Measurements from ENCODE around the gene MAST2.

MAST2 gene

GRCh38 chr1:45859221-45859620 is 55.8 kb downstream of the MAST2 start:
- DNase-seq, result no peak

- no peak for DNase-seq
Observed at GRCh38 chr1:45862008-45862407, 58.6 kb downstream of the MAST2 start.

- DNase-seq, result no peak
Observed at GRCh38 chr1:45863218-45863617, 59.8 kb downstream of the MAST2 start.

GRCh38 chr1:45864167-45865106 is 61.0 kb downstream of the MAST2 start:
- no peak for DNase-seq

GRCh38 chr1:45867697-45868348 is 64.4 kb downstream of the MAST2 start:
- DNase-seq, result no peak

GRCh38 chr1:45868861-45869260 is 65.4 kb downstream of the MAST2 start:
- DNase-seq, result no peak

- no peak for DNase-seq
Observed at GRCh38 chr1:45870500-45870899, 67.1 kb downstream of the MAST2 start.

GRCh38 chr1:45872173-45872801 is 68.9 kb downstream of the MAST2 start:
- peak; percentile 12 to 41 (median 19) for DNase-seq

GRCh38 chr1:45876000-45876617 is 72.7 kb downstream of the MAST2 start:
- no peak for DNase-seq

GRCh38 chr1:45877264-45877663 is 73.9 kb downstream of the MAST2 start:
- DNase-seq, result no peak

- DNase-seq, result peak; percentile 17 to 63 (median 62)
Observed at GRCh38 chr1:45879885-45880598, 76.6 kb downstream of the MAST2 start.

- no peak for DNase-seq
Observed at GRCh38 chr1:45880930-45881329, 77.5 kb downstream of the MAST2 start.

- DNase-seq, result no peak
Observed at GRCh38 chr1:45883658-45884057, 80.2 kb downstream of the MAST2 start.

- no peak for DNase-seq
Observed at GRCh38 chr1:45884700-45885099, 81.3 kb downstream of the MAST2 start.

- no peak for DNase-seq
Observed at GRCh38 chr1:45886229-45886628, 82.8 kb downstream of the MAST2 start.

- peak in 1 of 3 donors; percentile 21 for DNase-seq
Observed at GRCh38 chr1:45887156-45887842, 83.9 kb downstream of the MAST2 start.

GRCh38 chr1:45890078-45890477 is 86.7 kb downstream of the MAST2 start:
- no peak for DNase-seq

GRCh38 chr1:45891087-45891486 is 87.7 kb downstream of the MAST2 start:
- no peak for DNase-seq

- no peak for DNase-seq
Observed at GRCh38 chr1:45892068-45892785, 88.8 kb downstream of the MAST2 start.

- no peak for DNase-seq
Observed at GRCh38 chr1:45894331-45894730, 90.9 kb downstream of the MAST2 start.

- no peak for DNase-seq
Observed at GRCh38 chr1:45894921-45895320, 91.5 kb downstream of the MAST2 start.

Measured in suppressor macrophage treated with lipopolysaccharide for 1 hour (primary cell).